Left lung (tissue), 10 donors: ENCODE results near the gene CYP19A1. TPM values are rescaled to one million over a fixed set of nuclear protein-coding genes. Genes with fewer than 3 reads are reported as not detected.

ENCODE experiments used
- ATAC-seq: fragments of 200-7000 bp; cut with Tn5 transposase; one replicate; pipeline ENCODE4 v1.9.1; 2020; ENCODE audit warnings: moderate library complexity
- DNase-seq, 4 donors: peaks; one replicate each; pipeline ENCODE4 v3.0.0-alpha.2; 2013 to 2020
- H3K27ac ChIP-seq, 2 donors: fragments of 200-600 bp; sonication (generic) in 1 of 2; one replicate each; pipeline versions ENCODE4 v1.5.0 to v1.8.0; 2020 to 2021
- H3K27me3 ChIP-seq, 2 donors: fragments of 200-600 bp; sonication (generic) in 1 of 2; one replicate each; pipeline versions ENCODE4 v1.5.0 to v1.8.0; 2020 to 2021
- H3K36me3 ChIP-seq, 2 donors: fragments of 200-600 bp; sonication (generic) in 1 of 2; one replicate each; pipeline versions ENCODE4 v1.5.0 to v1.8.0; 2020 to 2021
- H3K4me1 ChIP-seq, 2 donors: fragments of 200-600 bp; one replicate each; pipeline ENCODE4 v1.8.0; 2021
- H3K4me3 ChIP-seq, 2 donors: fragments of 200-600 bp; sonication (generic) in 1 of 2; one replicate each; pipeline versions ENCODE4 v1.5.0 to v1.8.0; 2020 to 2021; ENCODE audit warnings: mild to moderate bottlenecking in 1 of 2
- H3K9me3 ChIP-seq, 2 donors: fragments of 200-600 bp; sonication (generic) in 1 of 2; one replicate each; pipeline versions ENCODE4 v1.5.0 to v1.8.0; 2020 to 2021
- intact Hi-C, 2 donors: fragments of 100-400 bp; cut with DNase I; formaldehyde crosslinking; loops; one replicate each; pipeline versions ENCODE4 v1.11.2 to v1.14.2; 2022
- polyA plus RNA-seq, 6 donors: library from polyadenylated mRNA; unstranded; fragments of 120-200 nt; gene quantifications; one replicate each; pipeline ENCODE4 v1.2.1, GENCODE V29; 2013; ENCODE audit not compliant: insufficient read length in 6 of 6
- total RNA-seq, 2 donors: library from RNA; stranded (reverse); fragmentation: NEBNext Ultra II Directional; extraction: Animal tissue kit (Norgen Biotek cat#: 25700); gene quantifications; one replicate each; pipeline ENCODE4 v1.2.1, GENCODE V29; 2021
- TF ChIP-seq, protein P1 (sequence below), 2 donors: fragments of 200-600 bp; sonication (generic) in 1 of 2; IDR thresholded peaks; one replicate each; pipeline versions ENCODE4 v1.5.0 to v1.8.0; 2021; ENCODE audit warnings: antibody characterized with exemption in 2 of 2
- donor health status: DM: no; HTN: yes; CAD: no.
- donor health status: DM: no; HTN: no; CAD: no.

CYP19A1 gene
- total and polyA plus RNA-seq, 8 donors: 0.13 to 7.1 (median 0.47) TPM; not detected in 2

DNA sequence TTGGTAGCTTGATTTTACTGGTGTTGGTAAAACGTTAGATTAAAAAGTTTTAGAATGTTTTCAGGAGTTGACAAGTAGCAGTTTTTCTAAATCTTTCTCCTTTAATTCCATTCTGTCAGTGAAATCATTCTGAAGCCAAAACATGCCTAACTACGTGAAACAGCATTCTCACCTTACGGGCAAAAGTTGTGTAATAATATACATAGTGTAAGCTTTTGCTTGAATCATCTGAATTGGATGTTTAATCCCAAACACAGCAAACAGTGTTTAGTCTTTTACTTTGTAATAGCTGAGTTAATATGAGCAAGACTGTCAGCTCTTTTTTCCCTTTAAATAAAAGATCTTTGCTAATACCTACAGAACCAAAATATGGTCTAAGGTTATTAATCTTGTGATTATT is 100.6 kb downstream of the CYP19A1 start:
- Histone ChIP-seq H3K4me3 (no peak overlapping the region), H3K27ac (no peak overlapping the region), H3K27me3 (peaks cover 0 to 50% of the 10 kb centered on the region in 2 donors), H3K36me3 (no peaks in the 10 kb centered on the region), H3K9me3 (no peaks in the 10 kb centered on the region), H3K4me1 (no peaks in the 10 kb centered on the region)
- intact Hi-C loops: no loop called here
- no peak for DNase-seq
- TF ChIP-seq, protein P1, sequence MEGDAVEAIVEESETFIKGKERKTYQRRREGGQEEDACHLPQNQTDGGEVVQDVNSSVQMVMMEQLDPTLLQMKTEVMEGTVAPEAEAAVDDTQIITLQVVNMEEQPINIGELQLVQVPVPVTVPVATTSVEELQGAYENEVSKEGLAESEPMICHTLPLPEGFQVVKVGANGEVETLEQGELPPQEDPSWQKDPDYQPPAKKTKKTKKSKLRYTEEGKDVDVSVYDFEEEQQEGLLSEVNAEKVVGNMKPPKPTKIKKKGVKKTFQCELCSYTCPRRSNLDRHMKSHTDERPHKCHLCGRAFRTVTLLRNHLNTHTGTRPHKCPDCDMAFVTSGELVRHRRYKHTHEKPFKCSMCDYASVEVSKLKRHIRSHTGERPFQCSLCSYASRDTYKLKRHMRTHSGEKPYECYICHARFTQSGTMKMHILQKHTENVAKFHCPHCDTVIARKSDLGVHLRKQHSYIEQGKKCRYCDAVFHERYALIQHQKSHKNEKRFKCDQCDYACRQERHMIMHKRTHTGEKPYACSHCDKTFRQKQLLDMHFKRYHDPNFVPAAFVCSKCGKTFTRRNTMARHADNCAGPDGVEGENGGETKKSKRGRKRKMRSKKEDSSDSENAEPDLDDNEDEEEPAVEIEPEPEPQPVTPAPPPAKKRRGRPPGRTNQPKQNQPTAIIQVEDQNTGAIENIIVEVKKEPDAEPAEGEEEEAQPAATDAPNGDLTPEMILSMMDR (IDR thresholded peaks at IDR 0.05): no peak
- no peak for ATAC-seq

DNA sequence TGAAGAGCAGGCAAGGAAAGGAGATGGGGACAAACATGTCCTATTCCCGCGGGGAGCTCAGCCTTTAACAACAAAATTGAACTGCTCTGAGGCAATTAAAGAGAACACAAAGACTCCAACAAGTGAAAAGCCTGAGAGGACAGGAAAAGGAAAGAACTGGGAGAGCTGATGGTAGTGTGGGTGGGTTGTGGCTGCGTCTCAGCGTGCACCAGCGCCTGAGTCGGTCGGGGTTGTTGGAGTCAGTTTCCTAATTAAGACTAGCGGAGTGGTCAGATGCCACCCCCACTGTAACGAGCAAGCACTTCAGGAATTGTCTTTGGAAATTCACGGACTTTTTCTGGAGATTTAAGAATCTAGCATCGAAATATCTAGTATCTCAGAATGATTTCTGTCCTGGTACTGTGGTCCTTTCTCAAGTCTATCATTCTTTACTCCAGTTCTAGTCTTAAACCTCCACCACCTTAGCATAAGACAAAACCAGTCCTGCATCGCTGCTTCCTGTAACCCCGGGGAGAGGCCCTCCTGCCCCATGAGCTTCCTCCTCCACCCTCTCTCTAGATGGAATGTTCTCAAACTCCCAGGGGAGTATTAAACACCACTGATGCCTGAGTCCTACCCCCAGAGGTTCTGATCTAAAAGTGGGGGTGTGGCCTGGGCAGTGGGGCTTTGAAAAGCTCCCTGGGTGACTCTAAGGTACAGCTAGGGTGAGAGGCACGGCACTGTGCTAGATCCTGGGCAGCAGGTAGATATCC is 104.0 kb downstream of the CYP19A1 start:
- Histone ChIP-seq H3K27ac (no peak overlapping the region), H3K4me3 (no peak overlapping the region), H3K4me1 (no peaks in the 10 kb centered on the region), H3K9me3 (no peaks in the 10 kb centered on the region), H3K36me3 (no peaks in the 10 kb centered on the region), H3K27me3 (peaks cover 0 to 44% of the 10 kb centered on the region in 2 donors)
- ATAC-seq (no peak), DNase-seq (no peak)
- TF ChIP-seq, protein P1 (IDR thresholded peaks at IDR 0.05): no peak
- intact Hi-C loops: no loop called here

DNA sequence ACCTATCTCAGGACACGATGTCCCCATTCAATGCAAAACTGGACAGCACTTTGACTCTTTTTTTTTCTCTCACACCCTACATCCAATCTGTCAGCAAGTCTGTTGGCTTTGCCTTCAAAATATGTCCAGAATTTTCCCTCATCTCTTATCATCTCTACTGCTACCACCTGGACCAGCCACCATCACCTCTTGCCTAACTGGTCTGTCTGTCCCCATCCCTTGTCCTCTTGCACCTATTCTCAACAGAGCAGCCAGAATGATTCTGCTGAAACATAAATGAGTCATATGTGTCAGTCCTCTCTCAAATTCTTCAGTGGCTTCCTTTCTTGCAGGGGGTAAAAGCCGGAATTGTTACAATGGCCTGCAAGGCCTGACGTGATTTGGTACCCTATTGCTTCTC is 105.8 kb downstream of the CYP19A1 start:
- H3K36me3 ChIP-seq: no peaks in the 10 kb centered on the region
- no peak overlapping the region for H3K27ac ChIP-seq
- H3K4me1 ChIP-seq: peaks cover 0 to 14% of the 10 kb centered on the region in 2 donors
- peaks cover 0 to 33% of the 10 kb centered on the region in 2 donors for H3K27me3 ChIP-seq
- TF ChIP-seq, protein P1 (IDR thresholded peaks at IDR 0.05): no peak
- intact Hi-C loops: no loop called here
- no peak overlapping the region for H3K4me3 ChIP-seq
- H3K9me3 ChIP-seq: no peaks in the 10 kb centered on the region
- DNase-seq (no peak), ATAC-seq (no peak)

DNA sequence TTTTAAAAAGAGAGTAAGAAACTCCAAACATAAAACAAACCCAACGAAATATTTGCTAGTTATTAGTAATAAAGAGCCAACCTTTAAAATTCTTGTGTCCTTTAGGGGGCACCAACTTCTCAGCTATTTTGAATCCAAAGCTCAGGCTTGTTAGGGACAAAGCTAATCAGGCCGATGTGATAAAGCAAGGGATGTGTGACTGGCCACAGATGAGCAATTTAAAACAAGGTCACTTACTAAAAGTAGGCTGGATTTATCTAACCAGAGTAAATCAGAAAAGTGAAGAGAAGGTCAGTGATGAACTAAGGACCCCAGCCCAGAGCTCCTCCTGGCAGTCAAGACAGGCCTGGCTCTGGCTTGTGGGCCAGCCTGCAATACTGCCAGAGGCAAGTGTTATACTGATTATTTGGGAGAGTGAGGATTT is 108.5 kb downstream of the CYP19A1 start:
- Histone ChIP-seq H3K4me1 (peaks cover 0 to 23% of the 10 kb centered on the region in 2 donors), H3K36me3 (no peaks in the 10 kb centered on the region), H3K9me3 (no peaks in the 10 kb centered on the region), H3K27ac (no peak overlapping the region), H3K4me3 (no peak overlapping the region), H3K27me3 (peaks cover 0 to 8% of the 10 kb centered on the region in 2 donors)
- peak in 2 of 4 donors; percentile 18 to 39 for DNase-seq
- peak; percentile 62 for ATAC-seq
- intact Hi-C loops: no loop called here
- TF ChIP-seq, protein P1 (IDR thresholded peaks at IDR 0.05): no peak

DNA sequence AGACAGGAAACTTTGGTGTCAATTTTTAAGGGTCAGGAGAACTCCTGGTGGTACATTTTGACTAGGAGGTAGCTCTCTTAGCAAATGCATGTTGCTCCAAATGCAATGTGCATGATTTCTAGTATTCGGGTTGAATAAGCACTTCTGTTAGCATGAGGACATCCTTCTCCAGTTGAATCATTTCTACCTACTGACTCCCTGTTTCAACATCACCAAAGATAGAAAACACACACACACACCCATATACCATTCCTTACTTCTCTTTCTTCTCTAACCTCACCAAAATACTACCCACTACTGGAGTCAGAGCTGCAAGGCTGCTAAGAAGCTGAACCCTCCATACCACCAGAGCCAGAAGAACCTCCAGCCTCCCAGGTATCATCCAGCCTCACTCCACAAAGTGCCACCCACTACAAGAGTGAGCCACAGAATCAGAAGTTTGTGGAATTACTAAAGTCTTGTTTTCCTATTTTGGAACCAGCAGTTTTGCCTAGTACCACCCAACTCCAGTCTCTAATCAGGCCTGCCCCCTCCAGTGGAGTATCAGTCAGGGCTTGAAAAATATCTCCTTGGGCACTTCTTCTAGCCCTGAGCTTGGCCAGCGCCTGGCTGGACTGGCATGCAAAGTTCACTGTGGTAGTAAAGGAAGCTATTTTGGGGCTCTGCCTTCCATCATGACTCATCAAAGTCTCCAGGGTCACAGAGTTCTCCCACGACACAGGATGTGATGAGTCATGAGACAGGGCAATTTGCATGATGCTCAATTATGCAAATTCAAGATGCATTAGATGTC is 110.3 kb downstream of the CYP19A1 start:
- H3K4me3 ChIP-seq: no peak overlapping the region
- DNase-seq (peak in 1 of 4 donors; percentile 76), ATAC-seq (peak; percentile 57)
- peak overlapping the region in 1 of 2 donors; percentile 73 for H3K27ac ChIP-seq
- intact Hi-C loops: no loop called here
- H3K36me3 ChIP-seq: no peaks in the 10 kb centered on the region
- H3K4me1 ChIP-seq: peaks cover 8 to 35% of the 10 kb centered on the region in 2 donors
- H3K27me3 ChIP-seq: no peaks in the 10 kb centered on the region
- no peaks in the 10 kb centered on the region for H3K9me3 ChIP-seq
- TF ChIP-seq, protein P1 (IDR thresholded peaks at IDR 0.05): no peak
